Coronary artery (tissue), 2 donors: ENCODE measurements around the gene TJP1.

Experiments used
- DNase-seq: peaks from one replicate; pipeline ENCODE4 v3.0.0-alpha.2; 2017; ENCODE audit warnings: low spot score
- H3K27ac ChIP-seq, 2 donors: fragments of 200-600 bp; sonication (generic); one replicate each; pipeline ENCODE4 v1.5.1; 2016 to 2019
- H3K4me3 ChIP-seq: fragments of 200-600 bp; sonication (generic); 2 replicates; pipeline ENCODE4 v1.5.1; 2016; ENCODE audit warnings: mild to moderate bottlenecking, moderate library complexity
- TF ChIP-seq, protein P1 (sequence below): fragments of 200-600 bp; sonication (generic); IDR thresholded peaks from one replicate; pipeline ENCODE4 v1.5.1; 2019; ENCODE audit warnings: antibody characterized with exemption

TJP1 gene

DNA sequence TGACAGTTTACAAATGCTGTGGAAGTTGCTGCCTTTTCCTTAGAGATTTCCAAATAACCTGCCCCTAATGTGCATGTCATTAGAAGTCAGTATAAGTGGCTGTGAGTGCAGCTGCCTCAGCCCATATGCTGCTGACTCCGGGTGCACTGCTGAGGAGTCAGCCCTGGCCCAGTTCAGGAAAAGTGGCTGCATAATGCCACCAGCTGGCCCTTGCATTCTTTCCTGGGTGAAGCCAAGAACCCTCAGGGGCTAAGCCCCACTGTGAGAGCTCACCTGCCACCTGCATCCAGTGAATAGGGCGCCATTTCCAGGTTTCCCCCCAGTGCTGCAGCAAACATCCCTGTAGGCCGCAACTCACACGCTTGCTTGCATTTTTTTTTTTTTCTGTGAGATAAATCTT is 139.9 kb downstream of the TJP1 start:
- TF ChIP-seq, protein P1, sequence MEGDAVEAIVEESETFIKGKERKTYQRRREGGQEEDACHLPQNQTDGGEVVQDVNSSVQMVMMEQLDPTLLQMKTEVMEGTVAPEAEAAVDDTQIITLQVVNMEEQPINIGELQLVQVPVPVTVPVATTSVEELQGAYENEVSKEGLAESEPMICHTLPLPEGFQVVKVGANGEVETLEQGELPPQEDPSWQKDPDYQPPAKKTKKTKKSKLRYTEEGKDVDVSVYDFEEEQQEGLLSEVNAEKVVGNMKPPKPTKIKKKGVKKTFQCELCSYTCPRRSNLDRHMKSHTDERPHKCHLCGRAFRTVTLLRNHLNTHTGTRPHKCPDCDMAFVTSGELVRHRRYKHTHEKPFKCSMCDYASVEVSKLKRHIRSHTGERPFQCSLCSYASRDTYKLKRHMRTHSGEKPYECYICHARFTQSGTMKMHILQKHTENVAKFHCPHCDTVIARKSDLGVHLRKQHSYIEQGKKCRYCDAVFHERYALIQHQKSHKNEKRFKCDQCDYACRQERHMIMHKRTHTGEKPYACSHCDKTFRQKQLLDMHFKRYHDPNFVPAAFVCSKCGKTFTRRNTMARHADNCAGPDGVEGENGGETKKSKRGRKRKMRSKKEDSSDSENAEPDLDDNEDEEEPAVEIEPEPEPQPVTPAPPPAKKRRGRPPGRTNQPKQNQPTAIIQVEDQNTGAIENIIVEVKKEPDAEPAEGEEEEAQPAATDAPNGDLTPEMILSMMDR = no peak
- Histone ChIP-seq H3K27ac (no peak overlapping the region), H3K4me3 (no peak overlapping the region)
- DNase-seq = no peak

DNA sequence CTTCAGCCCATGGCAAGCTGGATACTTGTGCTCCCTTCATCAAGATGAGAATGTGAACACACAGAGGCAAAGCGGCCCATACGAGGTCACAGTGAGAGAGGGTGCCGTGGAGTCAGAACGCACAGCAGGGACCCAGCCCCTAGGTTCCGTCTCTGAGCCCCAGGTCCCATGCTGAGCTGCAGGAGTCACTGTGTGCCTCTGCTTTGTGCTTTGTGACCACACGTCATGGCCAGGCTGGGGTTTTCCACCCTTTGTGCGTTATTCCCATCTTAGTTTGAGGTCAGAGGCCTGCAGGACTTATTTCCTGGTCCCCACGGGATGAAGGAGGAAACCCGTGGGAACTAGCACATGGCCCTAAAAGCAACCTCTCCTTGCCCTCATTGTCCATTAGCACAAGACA is 140.3 kb downstream of the TJP1 start:
- TF ChIP-seq, protein P1 = no peak
- DNase-seq = peak; percentile 33
- Histone ChIP-seq H3K4me3 (no peak overlapping the region), H3K27ac (no peak overlapping the region)

DNA sequence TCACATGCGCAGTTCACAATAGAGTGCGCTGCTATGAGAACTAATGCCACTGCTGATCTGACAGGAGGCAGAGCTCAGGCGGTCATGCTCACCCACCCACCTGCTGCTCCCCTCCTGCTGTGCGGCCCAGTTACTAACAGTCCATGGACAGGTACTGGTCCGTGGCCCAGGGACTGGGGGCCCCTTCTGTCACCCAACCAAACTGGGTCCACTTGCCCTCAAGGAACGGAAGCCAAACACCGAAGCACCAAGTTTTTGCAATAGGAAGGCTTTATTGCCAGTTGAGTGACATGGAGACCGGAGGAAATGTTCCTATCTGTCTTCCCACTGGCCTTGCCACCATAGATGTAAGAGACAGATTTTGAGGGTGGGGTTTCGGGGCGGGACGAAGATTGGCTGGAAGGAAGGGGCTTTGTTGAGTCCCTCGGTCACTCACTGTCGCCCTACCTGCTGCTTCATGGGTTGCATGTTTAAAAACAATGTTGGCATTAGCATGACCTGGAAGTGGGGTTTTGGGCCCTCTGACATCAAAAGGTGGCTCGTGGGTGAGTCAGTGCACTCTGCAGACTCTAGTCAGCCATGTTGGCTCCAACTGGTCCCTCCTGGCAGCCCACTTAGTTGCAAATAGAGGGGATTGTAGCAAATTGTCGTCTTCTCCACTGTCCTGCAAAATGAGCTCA is 141.0 kb downstream of the TJP1 start:
- TF ChIP-seq, protein P1 = no peak
- Histone ChIP-seq H3K4me3 (no peak overlapping the region), H3K27ac (no peak overlapping the region)
- DNase-seq = peak; percentile 56

DNA sequence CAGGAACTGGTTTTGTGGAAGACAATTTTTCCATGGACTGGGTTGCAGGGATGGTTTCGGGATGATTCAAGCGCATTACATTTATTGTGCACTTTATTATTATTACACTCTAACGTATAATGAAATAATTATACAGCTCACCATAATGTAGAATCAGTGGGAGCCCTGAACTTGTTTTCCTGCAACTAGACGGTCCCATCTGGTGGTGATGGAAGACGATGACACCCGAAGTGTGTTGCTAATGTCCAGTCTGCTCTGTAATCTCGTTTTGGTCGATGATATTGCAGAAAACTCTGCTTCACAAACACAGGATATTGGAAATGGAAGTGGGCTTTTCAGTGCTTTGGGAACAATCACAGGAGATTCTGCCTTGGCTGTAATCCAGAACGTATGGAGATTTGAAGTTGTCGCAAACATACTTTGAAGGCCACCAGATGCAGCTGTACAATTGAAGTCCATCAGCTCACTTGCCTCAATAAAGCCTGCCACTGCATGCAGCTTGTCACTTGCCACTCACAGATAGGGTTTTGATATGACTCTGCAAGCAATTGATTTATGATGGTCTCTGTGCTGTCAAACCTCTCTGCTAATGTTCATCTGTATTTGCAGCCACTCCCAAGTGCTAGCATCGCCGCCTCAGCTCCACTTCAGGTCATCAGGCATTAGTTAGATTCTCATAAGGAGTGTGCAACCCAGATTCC is 141.7 kb downstream of the TJP1 start:
- no peak for DNase-seq
- Histone ChIP-seq H3K4me3 (no peak overlapping the region), H3K27ac (no peak overlapping the region)
- TF ChIP-seq, protein P1 = no peak

DNA sequence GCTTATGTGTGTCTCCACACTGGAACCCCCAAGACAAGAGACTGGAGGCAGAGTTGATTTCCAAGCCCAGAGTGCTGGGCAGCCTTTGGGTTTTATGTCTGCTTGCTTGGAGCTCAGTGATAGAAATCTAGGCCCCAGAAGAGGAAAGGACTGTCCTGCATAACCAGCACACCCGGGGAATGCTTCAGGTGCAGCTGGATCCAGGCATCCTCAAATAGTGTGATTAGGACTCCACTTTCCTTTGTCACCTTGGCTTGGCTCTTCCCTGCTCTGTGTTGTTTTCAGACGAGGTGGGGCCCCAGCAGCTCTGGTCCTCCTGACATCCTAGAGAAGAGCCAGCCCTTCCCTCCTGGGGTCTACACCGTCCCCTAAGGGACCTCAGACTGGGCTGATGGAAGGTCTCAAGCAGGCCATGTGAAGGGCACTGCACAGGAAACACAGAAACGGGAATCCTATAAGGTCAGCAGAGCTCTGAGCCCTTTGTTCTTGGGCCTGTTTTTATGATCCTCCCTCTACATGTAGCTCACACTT is 143.7 kb downstream of the TJP1 start:
- TF ChIP-seq, protein P1 = no peak
- Histone ChIP-seq H3K4me3 (no peak overlapping the region), H3K27ac (no peak overlapping the region)

DNA sequence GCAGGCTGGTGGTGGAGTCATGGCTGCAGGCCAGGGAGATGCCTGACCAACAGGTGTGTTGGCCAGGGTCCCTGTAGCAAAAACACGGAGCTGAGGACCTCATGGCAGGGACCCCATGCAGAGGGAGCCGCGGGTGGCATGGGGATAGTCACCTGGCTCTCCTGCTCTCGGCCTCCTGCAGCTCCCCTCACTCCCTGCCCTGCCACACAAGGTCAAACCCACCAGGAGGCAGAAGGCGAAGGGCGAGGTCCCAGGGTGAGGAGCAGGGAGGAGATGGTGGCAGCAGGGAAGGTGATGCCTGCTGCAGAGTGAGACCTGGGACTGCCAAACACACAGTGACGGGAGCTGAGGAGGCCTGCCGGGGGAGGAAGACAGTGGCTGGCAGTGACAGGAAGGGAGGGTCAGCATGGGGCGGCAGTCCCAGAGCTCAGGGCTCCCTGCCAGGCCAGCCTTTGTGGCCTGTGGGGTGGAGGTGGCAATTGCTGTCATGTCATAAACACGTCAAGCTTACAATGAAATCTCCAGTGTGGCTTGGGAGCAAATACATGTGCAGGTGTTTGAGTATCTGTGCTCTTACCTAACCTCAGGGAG is 144.3 kb downstream of the TJP1 start:
- DNase-seq = no peak
- TF ChIP-seq, protein P1 = no peak
- no peak overlapping the region for H3K4me3 ChIP-seq
- no peak overlapping the region for H3K27ac ChIP-seq

More for the DNA sequence above, 143.7 kb downstream of the TJP1 start:
- DNase-seq = no peak
